Activated naive CD4-positive, alpha-beta T cell treated with anti-CD3 and anti-CD28 coated beads, Interleukin-2, amount 50 U/mL, for 24 hours (primary cell): ENCODE measurements around the gene PDZK1.
"Not testable (repeated sequence)": the region's sequence is repeated elsewhere in the genome, so short reads cannot be mapped to it uniquely, and the experiment has no call there.

Experiments
- H3K27ac Mint-ChIP-seq: one replicate; pipeline ENCODE4 v1.8.0; 2021; ENCODE audit warnings: mild to moderate bottlenecking, mixed read lengths
- H3K27me3 Mint-ChIP-seq: one replicate; pipeline ENCODE4 v1.8.0; 2021; ENCODE audit warnings: mixed read lengths
- H3K36me3 Mint-ChIP-seq: one replicate; pipeline ENCODE4 v1.8.0; 2021; ENCODE audit warnings: mixed read lengths
- H3K4me1 Mint-ChIP-seq: one replicate; pipeline ENCODE4 v1.8.0; 2021; ENCODE audit warnings: mixed read lengths
- H3K4me3 Mint-ChIP-seq: one replicate; pipeline ENCODE4 v1.8.0; 2021; ENCODE audit warnings: mild to moderate bottlenecking, mixed read lengths
- H3K9me3 Mint-ChIP-seq: one replicate; pipeline ENCODE4 v1.8.0; 2021; ENCODE audit warnings: mixed read lengths

Gene PDZK1

DNA sequence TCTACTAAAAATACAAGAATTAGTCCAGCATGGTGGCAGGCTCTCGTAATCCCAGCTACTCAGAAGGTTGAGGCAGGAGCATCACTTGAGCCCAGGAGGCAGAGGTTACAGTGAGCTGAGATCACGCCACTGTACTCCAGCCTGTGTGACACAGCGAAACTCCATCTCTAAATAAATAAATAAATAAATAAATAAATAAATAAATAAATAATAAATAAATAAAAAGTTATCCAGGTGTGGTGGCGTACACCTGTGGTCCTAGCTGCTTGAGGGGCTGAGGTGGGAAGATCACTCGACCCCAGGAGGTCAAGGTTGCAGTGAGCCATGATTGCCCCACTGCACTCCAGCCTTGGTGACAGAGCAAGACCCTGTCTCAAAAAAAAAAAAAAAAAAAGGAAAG is 11.3 kb upstream of the PDZK1 start:
- H3K27me3 Mint-ChIP-seq, H3K36me3 Mint-ChIP-seq, H3K9me3 Mint-ChIP-seq, H3K4me3 Mint-ChIP-seq, H3K27ac Mint-ChIP-seq: not testable (repeated sequence)
- peaks cover 17% of the 10 kb centered on the region for H3K4me1 Mint-ChIP-seq

DNA sequence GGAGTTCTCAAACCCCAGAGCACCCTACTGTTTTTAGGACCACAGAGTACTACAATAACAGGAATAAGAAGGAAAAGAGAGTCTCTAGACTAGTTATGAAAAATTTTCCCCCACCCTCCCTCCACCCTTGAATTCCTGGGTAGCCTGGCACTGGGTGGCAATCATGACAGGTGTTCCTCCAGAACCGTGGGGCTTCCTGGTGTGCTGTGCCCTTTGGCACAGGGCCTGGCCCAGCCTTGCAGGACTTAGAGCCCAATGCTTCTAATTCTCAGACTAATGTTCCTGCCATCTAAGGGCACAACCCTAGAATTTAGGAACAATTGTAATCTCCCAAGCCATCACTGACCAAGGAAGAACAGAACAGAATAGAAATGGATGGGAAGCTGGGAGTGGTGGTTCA is 10.7 kb upstream of the PDZK1 start:
- no peak overlapping the region for H3K4me3 Mint-ChIP-seq
- no peaks in the 10 kb centered on the region for H3K36me3 Mint-ChIP-seq
- no peaks in the 10 kb centered on the region for H3K9me3 Mint-ChIP-seq
- peaks cover 9% of the 10 kb centered on the region for H3K27me3 Mint-ChIP-seq
- H3K4me1 Mint-ChIP-seq, result peaks cover 17% of the 10 kb centered on the region
- no peak overlapping the region for H3K27ac Mint-ChIP-seq

DNA sequence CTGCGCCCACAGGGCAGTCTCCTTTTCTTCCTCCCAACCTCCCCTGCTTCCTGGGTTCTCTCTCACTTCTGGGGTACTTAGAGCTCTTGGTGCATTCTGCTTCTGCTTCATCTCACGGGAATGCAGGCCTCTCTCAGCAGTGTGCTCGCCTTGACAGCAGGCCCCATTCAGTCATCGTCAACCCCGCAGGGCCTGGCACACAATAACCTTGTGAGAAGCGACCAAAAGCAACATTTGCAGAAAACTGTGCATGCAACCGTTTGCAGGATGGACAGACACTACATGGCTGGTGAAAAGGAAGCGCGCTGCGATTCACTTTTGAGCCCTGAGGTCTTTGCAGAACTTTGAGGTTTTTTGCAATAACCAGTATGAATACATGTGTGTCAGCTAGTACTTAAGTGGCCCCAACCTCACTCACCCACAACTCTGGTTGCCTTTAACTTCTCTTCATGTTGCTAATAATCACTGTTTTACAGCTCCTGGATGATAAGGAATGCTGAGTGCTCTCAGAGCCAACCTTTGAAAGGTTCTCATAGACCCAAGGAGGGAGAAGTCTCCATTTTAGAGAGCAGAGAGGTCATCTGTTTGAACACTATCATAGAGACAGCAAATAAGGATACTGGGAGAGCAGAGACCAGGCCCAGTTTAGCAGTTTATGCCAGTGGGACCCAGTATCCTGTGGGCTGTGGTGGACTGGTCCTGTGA is 9.6 kb upstream of the PDZK1 start:
- H3K36me3 Mint-ChIP-seq, result no peaks in the 10 kb centered on the region
- H3K4me3 Mint-ChIP-seq, result no peak overlapping the region
- peaks cover 14% of the 10 kb centered on the region for H3K4me1 Mint-ChIP-seq
- H3K9me3 Mint-ChIP-seq, result no peaks in the 10 kb centered on the region
- H3K27me3 Mint-ChIP-seq, result peaks cover 5% of the 10 kb centered on the region
- no peak overlapping the region for H3K27ac Mint-ChIP-seq

DNA sequence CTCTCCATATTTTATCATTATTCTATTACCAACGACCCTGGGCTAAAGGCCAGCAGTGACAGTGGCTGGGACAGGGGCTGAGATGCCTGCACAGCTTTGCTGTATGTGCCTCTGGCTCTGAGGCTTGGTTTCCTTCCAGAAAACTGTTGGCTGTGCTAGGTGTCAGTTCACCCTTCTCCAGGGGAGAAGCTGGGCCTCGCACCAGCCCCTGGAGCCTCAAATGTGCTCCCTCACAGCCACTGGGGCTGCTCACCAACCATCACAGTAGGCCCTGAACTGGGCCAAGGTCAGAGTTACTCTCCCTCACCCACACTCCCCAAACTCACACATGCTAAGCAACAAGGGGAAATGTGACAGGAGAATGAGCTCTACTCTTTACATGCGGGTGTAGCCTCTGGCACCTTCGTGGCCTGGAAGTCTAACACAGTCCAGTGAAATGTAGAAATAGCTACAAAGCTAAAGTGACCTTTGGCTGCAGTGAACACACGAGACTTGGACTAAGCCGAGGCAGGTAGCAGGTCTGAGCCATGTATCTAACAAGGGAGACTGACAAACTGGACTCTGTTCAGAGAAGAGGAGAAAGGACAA is 7.5 kb upstream of the PDZK1 start:
- H3K27ac Mint-ChIP-seq, result no peak overlapping the region
- no peaks in the 10 kb centered on the region for H3K27me3 Mint-ChIP-seq
- no peak overlapping the region for H3K4me3 Mint-ChIP-seq
- no peaks in the 10 kb centered on the region for H3K9me3 Mint-ChIP-seq
- peaks cover 5% of the 10 kb centered on the region for H3K4me1 Mint-ChIP-seq
- no peaks in the 10 kb centered on the region for H3K36me3 Mint-ChIP-seq

DNA sequence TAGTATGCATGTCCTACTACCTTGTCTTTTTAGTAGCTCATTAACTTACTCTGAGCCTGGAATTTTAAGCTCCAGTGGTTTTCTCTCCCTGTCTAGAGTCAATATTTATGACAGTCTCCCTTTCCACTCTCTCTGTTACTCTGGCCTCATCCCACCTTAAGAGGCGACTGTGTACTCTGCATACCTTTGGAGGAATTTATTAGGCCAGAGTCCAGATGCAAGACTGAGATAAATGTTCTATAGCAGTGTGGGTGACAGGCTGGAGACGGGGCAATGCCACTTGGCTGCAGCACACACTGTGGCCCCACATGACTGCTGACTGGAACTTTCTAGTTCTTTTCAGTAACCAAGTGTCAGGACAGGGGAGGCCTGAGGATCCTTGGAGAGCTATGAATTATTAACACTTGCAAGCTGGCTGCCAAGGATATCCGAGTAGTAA is 4.1 kb upstream of the PDZK1 start:
- no peak overlapping the region for H3K27ac Mint-ChIP-seq
- H3K4me3 Mint-ChIP-seq, result no peak overlapping the region
- no peaks in the 10 kb centered on the region for H3K4me1 Mint-ChIP-seq
- no peaks in the 10 kb centered on the region for H3K27me3 Mint-ChIP-seq
- no peaks in the 10 kb centered on the region for H3K9me3 Mint-ChIP-seq
- H3K36me3 Mint-ChIP-seq, result no peaks in the 10 kb centered on the region

DNA sequence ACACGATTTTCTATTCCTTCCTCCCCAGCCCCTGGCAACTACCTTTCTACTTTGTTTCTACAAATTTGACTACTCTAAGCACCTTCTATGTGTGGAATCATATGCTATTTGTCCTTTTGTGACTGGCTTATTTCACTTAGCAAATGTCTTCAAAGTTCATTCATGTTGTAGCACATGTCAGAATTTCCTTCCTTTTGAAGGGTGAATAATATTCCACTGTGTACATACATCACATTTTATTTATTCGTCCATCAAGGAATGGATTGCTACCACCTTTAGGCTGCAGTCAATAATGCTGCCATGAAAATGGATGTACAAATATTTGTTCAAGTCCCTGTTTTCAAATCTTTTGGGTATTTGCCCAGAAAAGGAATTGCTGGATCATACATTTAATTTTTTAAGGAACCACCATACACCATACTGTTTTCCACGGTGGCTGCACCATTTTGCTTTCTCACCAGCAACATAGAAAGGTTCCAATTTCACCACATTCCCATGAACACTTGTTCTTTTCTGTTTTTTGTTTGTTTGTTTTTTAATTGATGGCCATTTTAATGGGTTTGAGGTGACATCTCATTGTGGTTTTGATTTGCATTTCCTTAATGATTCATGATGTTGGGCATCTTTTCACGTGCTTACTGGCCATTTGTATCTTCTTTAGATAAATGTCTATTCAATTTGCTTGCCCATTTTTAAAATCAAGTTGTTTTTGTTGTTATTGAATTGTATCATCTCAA is 3.3 kb upstream of the PDZK1 start:
- H3K36me3 Mint-ChIP-seq, result no peaks in the 10 kb centered on the region
- no peaks in the 10 kb centered on the region for H3K27me3 Mint-ChIP-seq
- H3K4me3 Mint-ChIP-seq, result no peak overlapping the region
- no peaks in the 10 kb centered on the region for H3K4me1 Mint-ChIP-seq
- no peaks in the 10 kb centered on the region for H3K9me3 Mint-ChIP-seq
- no peak overlapping the region for H3K27ac Mint-ChIP-seq

DNA sequence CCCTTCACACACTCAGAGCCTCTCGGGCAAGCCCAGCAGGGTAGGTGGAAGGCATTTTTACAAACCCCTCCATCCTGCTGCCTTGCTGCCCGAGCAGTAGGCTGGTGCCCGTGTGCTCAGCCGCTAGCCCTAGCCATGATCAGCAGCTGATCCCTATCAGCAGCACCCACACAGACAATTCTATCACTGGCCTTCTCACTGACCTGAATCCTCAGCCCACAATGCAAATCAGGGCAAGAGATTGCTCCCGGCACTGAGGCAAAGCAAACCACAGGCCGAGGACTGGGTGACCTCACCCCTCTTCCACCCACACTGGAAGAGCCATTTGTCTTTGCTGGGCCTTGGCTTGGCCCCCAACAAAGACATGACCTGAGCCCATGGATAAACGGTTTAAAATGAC is 895 bp upstream of the PDZK1 start:
- Mint-ChIP-seq H3K4me1 (no peaks in the 10 kb centered on the region), H3K4me3 (no peak overlapping the region), H3K36me3 (no peaks in the 10 kb centered on the region), H3K27me3 (no peaks in the 10 kb centered on the region), H3K27ac (no peak overlapping the region), H3K9me3 (no peaks in the 10 kb centered on the region)

DNA sequence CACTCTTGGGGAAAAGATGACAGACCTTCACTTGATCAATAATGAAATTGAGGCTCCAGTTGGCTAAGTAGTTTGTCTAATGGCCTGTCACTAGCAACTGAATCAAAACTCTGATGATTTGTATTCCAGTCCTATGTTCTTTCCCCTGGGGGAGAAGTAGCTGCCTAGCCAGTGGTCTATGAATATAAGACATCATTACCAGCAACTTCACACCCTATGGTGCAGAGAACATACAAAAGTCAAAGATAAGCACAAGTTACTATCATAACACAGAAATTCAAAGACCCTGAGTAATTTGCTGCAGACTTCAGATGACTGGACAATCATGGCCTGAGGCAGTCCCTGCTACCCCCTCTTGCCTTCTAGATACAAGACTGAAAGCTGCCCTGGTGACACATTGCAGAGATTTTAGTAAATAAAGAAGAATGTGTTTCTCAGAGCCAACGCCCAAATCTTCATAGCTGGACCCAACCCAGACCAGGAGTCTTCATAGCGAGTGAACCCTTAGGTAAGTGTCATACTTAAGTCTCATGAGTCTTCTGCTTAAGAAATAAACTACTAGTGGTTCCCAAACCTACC is 993 bp downstream of the PDZK1 start:
- H3K9me3 Mint-ChIP-seq, result no peaks in the 10 kb centered on the region
- no peaks in the 10 kb centered on the region for H3K4me1 Mint-ChIP-seq
- no peak overlapping the region for H3K4me3 Mint-ChIP-seq
- H3K27me3 Mint-ChIP-seq, result no peaks in the 10 kb centered on the region
- H3K27ac Mint-ChIP-seq, result no peak overlapping the region
- H3K36me3 Mint-ChIP-seq, result no peaks in the 10 kb centered on the region

DNA sequence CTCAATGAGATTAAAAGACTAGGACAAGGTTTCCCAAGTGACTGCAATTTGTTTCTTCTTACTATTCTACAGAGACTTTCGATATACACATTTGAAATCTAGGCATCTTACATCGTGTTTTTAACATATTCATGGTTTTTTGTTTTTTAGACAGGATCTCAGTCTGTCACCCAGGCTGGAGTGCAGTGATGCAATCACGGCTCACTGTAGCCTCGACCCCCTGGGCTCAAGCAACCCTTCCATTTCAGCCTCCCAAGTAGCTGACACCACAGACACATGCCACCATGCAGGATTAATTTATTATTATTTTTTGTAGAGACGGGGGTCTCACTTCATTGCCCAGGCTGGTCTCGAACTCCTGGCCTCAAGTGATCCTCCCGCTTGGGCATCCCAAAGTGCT is 1.5 kb downstream of the PDZK1 start:
- Mint-ChIP-seq H3K27ac (no peak overlapping the region), H3K27me3 (no peaks in the 10 kb centered on the region), H3K9me3 (no peaks in the 10 kb centered on the region), H3K4me1 (no peaks in the 10 kb centered on the region), H3K4me3 (no peak overlapping the region), H3K36me3 (no peaks in the 10 kb centered on the region)

DNA sequence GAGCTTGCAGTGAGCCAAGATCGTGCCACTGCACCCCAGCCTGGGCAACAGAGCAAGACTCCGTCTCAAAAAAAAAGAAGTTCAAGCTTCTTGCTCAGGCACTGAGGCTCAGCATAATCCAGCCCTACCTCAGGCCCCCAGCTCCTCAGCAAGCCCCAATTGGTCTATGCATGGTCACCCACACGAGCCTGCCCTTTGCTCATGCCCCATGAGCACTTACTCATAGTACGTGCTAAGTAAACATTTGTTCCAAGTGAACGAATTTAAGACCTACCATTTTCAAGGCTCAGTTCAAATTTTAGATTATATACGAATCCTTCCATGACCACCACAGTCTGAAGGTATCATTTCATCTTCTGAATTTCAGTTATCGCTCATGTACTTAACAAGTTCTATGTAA is 4.3 kb downstream of the PDZK1 start:
- Mint-ChIP-seq H3K4me3 (no peak overlapping the region), H3K9me3 (no peaks in the 10 kb centered on the region), H3K27me3 (no peaks in the 10 kb centered on the region), H3K36me3 (no peaks in the 10 kb centered on the region), H3K4me1 (no peaks in the 10 kb centered on the region), H3K27ac (no peak overlapping the region)

DNA sequence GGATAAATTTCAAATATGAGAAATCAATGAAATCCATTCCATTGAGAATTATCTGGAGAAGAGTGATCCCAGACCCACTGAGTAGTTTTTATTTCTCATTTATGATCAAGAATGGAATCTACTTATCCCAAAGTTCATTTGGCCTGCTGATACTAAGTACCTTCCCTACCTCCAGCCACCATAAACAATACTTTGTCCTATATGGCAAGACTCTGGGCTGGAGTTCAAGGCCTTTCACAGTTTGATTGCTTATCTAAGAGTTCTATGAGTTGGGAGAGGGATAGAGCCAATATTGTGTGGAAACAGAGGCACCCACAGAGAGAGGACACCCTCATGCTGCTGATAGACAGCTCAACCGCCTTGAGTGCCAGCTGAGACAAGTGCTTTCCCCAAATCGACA is 5.1 kb downstream of the PDZK1 start:
- H3K4me3 Mint-ChIP-seq, result no peak overlapping the region
- H3K9me3 Mint-ChIP-seq, result no peaks in the 10 kb centered on the region
- H3K4me1 Mint-ChIP-seq, result no peaks in the 10 kb centered on the region
- no peaks in the 10 kb centered on the region for H3K36me3 Mint-ChIP-seq
- no peaks in the 10 kb centered on the region for H3K27me3 Mint-ChIP-seq
- no peak overlapping the region for H3K27ac Mint-ChIP-seq

DNA sequence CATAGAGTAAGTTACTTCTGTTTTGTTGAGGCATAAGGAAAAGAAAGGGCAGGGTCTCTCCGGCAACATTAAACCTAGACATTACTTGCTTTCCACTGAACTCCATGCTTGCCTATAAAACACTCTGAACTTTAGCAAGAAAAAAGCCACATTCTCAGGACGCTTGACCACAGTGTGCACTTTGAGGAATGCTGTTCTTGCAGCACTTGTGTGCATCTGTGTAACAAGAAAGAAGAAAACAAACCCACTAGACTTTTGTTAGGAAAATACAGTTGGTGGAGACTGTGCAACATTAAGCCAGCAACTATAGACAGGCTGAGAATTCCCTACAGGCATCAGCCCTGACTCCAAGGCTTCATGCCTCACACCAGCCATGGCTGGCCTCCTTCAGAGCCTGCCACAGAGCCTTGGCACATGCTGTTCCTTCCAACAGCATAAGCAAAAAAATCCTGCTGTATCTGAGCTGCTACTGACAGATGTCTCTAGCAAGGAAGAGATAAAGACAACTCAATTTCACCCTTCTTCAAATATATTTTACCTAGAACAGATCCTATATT is 5.8 kb downstream of the PDZK1 start:
- Mint-ChIP-seq H3K27ac (no peak overlapping the region), H3K9me3 (no peaks in the 10 kb centered on the region), H3K4me1 (no peaks in the 10 kb centered on the region), H3K36me3 (no peaks in the 10 kb centered on the region), H3K4me3 (no peak overlapping the region), H3K27me3 (no peaks in the 10 kb centered on the region)

DNA sequence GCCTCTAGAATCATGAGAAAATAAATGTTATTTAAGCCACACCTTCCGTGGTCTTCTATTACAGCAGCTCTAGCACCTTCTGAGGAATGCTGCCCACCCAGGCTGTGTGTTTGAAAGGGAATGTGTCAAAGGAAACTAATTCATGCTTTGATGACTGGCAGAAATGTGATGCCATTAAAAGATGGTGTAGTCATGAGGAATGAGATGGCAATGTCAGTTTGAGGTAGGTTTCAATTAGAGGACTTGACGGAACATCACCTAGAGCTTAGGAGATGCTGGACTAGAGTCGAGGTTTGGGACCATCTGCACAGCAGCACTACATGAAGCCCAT is 10.6 kb downstream of the PDZK1 start:
- Mint-ChIP-seq H3K27ac (no peak overlapping the region), H3K36me3 (no peaks in the 10 kb centered on the region), H3K27me3 (no peaks in the 10 kb centered on the region), H3K4me3 (no peak overlapping the region), H3K4me1 (peaks cover 5% of the 10 kb centered on the region), H3K9me3 (no peaks in the 10 kb centered on the region)

DNA sequence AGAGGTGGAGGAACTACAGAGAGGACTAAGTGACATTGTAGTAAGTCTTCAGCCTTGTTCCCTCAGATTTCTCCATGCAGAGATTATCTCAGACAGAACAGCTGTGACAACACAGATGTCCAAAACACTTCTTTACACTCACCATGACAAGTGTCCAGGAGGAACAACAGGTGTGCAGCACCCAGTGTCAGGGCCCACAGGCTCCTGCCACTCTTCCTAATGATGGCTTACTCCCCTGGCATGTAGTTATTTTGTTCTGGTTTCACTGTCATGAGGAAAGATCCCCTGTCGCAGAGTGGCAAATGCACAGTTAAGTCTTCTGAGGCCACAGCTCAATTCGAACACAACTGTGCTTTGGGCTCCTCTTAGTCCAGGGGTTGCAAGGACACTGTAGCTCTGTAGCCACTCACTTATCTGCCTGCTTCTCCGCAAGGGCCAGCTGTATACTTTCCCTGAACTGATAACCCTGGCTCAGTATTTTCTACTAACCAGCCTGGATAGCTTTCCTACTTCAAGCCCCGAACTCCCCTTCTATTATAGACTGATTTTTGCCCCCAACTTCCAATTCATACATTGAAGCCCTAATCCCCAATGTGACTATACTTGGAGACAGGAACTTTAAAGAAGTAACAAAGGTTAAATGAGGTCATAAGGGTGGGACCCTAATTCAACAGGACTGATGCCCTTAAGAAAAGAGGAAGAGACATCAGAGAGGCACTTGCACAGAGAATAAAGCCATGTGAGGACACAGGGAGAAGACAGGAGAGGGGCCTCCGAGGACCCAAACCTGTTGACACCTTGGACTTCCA is 11.1 kb downstream of the PDZK1 start:
- Mint-ChIP-seq H3K27me3 (no peaks in the 10 kb centered on the region), H3K27ac (no peak overlapping the region), H3K36me3 (no peaks in the 10 kb centered on the region), H3K4me1 (peaks cover 6% of the 10 kb centered on the region), H3K4me3 (no peak overlapping the region), H3K9me3 (no peaks in the 10 kb centered on the region)

DNA sequence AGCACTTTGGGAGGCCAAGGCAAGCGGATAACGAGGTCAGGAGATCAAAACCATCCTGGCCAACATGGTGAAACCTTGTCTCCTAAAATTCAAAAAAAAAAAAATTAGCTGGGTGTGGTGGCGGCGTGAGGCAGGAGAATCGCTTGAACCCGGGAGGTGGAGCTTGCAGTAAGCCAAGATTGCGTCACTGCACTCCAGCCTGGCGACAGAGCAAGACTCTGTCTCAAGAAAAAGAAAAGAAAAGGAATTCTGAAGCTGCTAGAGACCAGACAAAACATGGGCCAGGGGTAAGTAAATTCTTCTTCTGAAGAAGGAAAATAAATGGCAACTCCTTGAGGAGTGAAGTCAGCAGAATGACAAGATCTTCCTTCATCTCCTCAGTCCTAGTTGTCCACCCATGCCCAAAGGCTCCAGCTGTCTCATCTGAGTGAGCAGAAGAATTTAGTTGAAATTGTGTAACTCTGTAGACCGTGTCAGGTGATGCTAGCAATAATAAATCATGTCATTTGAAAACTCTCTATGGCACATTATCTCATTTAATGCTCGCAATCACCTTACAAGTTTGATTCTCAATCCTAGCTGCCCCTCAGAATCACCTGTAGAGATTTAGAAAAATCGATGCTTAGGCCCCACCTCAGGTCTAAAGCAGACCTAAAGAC is 14.3 kb downstream of the PDZK1 start:
- Mint-ChIP-seq H3K4me3 (no peak overlapping the region), H3K27me3 (no peaks in the 10 kb centered on the region), H3K36me3 (no peaks in the 10 kb centered on the region), H3K4me1 (peaks cover 30% of the 10 kb centered on the region), H3K9me3 (no peaks in the 10 kb centered on the region), H3K27ac (no peak overlapping the region)
